Neural cell (in vitro differentiated cells): ENCODE results near the gene TMEM187.

Experiments used
- EP300 ChIP-seq: fragments of 450-650 bp; conservative IDR thresholded peaks from 2 replicates; pipeline ENCODE4 v1.6.1; 2014; ENCODE audit warnings: antibody characterized with exemption, mild to moderate bottlenecking, moderate library complexity; ENCODE audit not compliant: poor library complexity, severe bottlenecking
- MXI1 ChIP-seq: fragments of 450-650 bp; conservative IDR thresholded peaks from 2 replicates; pipeline ENCODE4 v1.6.1; 2014; ENCODE audit warnings: antibody characterized with exemption, mild to moderate bottlenecking; ENCODE audit not compliant: poor library complexity, severe bottlenecking
- POLR2AphosphoS5 ChIP-seq: IDR thresholded peaks from 2 replicates; pipeline ENCODE4 v1.6.1; 2012
- RAD21 ChIP-seq: fragments of 450-650 bp; conservative IDR thresholded peaks from 2 replicates; pipeline ENCODE4 v1.6.1; 2014; ENCODE audit warnings: antibody characterized with exemption, mild to moderate bottlenecking, moderate library complexity
- TAF1 ChIP-seq: IDR thresholded peaks from 2 replicates; pipeline ENCODE4 v1.6.1; 2012; ENCODE audit warnings: low read depth
- TF ChIP-seq, protein P1 (sequence below): fragments of 450-650 bp; IDR thresholded peaks from 2 replicates; pipeline ENCODE4 v1.5.1; 2014; ENCODE audit warnings: antibody characterized with exemption, mild to moderate bottlenecking, moderate library complexity; ENCODE audit not compliant: poor library complexity, severe bottlenecking
- TF ChIP-seq, protein P2 (sequence below): IDR thresholded peaks from 2 replicates; pipeline ENCODE4 v1.6.1; 2012; ENCODE audit warnings: borderline replicate concordance

DNA sequence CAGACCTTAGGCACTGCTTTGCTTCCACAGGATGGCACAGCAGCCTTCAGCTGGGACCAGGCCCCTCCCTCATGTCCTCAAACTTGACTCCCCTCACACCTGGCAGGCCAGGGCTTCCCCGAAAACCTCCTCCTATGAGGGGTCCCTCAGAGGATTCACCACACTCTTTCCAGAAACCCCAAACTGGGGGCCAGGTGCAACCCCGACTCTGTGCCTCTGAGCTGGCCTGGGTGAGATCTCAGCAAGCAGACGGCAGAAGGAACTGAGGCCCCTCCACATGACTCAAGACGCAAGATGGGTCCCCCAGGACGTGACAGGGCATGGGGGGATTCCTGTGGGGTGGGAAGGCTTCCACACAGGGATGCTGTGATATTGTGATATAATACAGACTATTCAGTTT, 7.1 kb upstream of the TMEM187 start:
- TF ChIP-seq, protein P1, sequence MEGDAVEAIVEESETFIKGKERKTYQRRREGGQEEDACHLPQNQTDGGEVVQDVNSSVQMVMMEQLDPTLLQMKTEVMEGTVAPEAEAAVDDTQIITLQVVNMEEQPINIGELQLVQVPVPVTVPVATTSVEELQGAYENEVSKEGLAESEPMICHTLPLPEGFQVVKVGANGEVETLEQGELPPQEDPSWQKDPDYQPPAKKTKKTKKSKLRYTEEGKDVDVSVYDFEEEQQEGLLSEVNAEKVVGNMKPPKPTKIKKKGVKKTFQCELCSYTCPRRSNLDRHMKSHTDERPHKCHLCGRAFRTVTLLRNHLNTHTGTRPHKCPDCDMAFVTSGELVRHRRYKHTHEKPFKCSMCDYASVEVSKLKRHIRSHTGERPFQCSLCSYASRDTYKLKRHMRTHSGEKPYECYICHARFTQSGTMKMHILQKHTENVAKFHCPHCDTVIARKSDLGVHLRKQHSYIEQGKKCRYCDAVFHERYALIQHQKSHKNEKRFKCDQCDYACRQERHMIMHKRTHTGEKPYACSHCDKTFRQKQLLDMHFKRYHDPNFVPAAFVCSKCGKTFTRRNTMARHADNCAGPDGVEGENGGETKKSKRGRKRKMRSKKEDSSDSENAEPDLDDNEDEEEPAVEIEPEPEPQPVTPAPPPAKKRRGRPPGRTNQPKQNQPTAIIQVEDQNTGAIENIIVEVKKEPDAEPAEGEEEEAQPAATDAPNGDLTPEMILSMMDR = no peak
- TF ChIP-seq, protein P2, sequence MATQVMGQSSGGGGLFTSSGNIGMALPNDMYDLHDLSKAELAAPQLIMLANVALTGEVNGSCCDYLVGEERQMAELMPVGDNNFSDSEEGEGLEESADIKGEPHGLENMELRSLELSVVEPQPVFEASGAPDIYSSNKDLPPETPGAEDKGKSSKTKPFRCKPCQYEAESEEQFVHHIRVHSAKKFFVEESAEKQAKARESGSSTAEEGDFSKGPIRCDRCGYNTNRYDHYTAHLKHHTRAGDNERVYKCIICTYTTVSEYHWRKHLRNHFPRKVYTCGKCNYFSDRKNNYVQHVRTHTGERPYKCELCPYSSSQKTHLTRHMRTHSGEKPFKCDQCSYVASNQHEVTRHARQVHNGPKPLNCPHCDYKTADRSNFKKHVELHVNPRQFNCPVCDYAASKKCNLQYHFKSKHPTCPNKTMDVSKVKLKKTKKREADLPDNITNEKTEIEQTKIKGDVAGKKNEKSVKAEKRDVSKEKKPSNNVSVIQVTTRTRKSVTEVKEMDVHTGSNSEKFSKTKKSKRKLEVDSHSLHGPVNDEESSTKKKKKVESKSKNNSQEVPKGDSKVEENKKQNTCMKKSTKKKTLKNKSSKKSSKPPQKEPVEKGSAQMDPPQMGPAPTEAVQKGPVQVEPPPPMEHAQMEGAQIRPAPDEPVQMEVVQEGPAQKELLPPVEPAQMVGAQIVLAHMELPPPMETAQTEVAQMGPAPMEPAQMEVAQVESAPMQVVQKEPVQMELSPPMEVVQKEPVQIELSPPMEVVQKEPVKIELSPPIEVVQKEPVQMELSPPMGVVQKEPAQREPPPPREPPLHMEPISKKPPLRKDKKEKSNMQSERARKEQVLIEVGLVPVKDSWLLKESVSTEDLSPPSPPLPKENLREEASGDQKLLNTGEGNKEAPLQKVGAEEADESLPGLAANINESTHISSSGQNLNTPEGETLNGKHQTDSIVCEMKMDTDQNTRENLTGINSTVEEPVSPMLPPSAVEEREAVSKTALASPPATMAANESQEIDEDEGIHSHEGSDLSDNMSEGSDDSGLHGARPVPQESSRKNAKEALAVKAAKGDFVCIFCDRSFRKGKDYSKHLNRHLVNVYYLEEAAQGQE = no peak
- TF ChIP-seq RAD21 = no peak
- TF ChIP-seq TAF1 = no peak
- no peak for TF ChIP-seq POLR2AphosphoS5
- TF ChIP-seq MXI1 = no peak
- TF ChIP-seq EP300 = no peak
